Neuron (in vitro differentiated cells): ENCODE results near the gene TCOF1.

Experiments used
- H2AFZ ChIP-seq: one replicate; pipeline ENCODE4 v1.6.1; 2013; ENCODE audit warnings: low read depth, mild to moderate bottlenecking, inconsistent platforms, low read length, moderate library complexity
- H3K27me3 ChIP-seq: one replicate; pipeline ENCODE4 v1.6.1; 2013; ENCODE audit warnings: low read length; ENCODE audit not compliant: insufficient read depth
- H3K36me3 ChIP-seq: one replicate; pipeline ENCODE4 v1.6.1; 2013; ENCODE audit warnings: low read length; ENCODE audit not compliant: insufficient read depth
- H3K4me1 ChIP-seq: one replicate; pipeline ENCODE4 v1.6.1; 2013; ENCODE audit warnings: low read length; ENCODE audit not compliant: insufficient read depth
- H3K4me3 ChIP-seq: 2 replicates; pipeline ENCODE4 v1.5.1; 2013; ENCODE audit warnings: mild to moderate bottlenecking, low read length, moderate library complexity
- H3K9me3 ChIP-seq: one replicate; pipeline ENCODE4 v1.6.1; 2013; ENCODE audit warnings: low read length

TCOF1 gene

DNA sequence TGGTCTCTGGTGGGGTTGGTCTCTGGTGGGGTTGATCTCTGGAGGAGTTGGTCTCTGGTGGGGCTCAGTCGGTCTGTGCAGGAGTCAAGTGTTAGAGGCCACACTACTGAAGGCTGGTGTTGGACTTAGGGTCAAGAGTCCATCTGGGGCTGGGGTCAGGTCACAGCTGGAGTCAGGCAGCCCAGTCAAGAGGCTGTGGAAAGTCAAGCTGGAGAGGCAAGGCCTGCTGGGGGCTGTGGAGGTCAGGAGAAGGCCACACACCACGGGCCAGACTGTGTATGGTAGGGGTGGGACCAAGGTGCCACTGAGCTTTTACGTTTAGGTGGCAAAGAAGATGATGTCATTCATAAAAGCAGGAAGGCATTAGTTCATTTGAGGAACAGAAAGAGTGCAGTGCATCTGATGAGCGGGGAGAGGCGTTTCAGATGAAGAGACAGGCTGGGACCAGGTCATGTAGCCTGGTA, 71.9 kb downstream of the TCOF1 start:
- Histone ChIP-seq H2AFZ (no peak overlapping the region), H3K27me3 (no peaks in the 10 kb centered on the region), H3K4me1 (peaks cover 4% of the 10 kb centered on the region), H3K36me3 (no peaks in the 10 kb centered on the region), H3K4me3 (no peak overlapping the region), H3K9me3 (no peaks in the 10 kb centered on the region)

DNA sequence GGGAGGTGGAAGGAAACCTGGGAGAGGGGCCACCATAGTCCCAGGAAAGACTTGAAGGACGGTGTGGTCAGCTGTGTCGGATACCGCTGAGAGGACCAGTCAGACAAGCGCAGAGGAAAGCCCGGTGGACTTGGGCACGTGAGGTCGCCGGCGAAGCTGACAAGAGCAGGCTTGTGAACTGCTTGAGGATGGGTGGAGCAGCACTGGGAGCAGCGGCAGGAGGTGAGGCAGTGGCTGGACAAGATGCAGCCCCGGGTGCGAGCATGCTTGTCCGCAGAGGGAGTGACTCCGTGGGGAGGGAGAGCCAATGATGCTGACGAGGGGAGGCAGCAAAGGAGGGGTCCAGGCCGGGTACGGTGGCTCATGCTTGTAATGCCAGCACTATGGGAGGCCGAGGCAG, 73.6 kb downstream of the TCOF1 start:
- H2AFZ ChIP-seq, result no peak overlapping the region
- H3K4me1 ChIP-seq, result peaks cover 4% of the 10 kb centered on the region
- no peaks in the 10 kb centered on the region for H3K27me3 ChIP-seq
- H3K36me3 ChIP-seq, result no peaks in the 10 kb centered on the region
- H3K4me3 ChIP-seq, result no peak overlapping the region
- no peaks in the 10 kb centered on the region for H3K9me3 ChIP-seq

- H3K27me3 ChIP-seq, result no peaks in the 10 kb centered on the region
- no peak overlapping the region for H2AFZ ChIP-seq
- no peak overlapping the region for H3K4me3 ChIP-seq
- peaks cover 4% of the 10 kb centered on the region for H3K4me1 ChIP-seq
- no peaks in the 10 kb centered on the region for H3K36me3 ChIP-seq
- no peaks in the 10 kb centered on the region for H3K9me3 ChIP-seq
Observed at GRCh38 chr5:150431574-150431973, 74.1 kb downstream of the TCOF1 start.

DNA sequence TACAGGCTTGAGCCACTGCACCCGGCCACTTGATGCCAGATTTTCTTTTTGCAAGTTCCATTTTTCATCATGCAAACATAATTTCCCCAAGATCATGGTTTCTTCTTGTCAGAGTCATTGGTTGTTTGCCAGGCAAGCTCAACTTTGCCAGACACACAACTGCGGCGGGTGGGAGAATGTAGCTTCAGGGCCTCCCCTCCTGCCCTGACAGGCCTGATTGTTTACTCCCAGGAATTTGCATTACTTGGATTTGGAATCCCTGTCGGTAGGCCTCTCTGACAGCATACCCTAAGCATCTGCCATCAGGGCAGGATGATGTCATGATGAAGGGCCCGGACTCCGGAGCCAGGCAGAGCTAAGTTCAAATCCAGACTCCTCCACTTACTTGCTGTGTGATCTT, 77.0 kb downstream of the TCOF1 start:
- Histone ChIP-seq H3K4me1 (no peaks in the 10 kb centered on the region), H3K27me3 (no peaks in the 10 kb centered on the region), H3K4me3 (no peak overlapping the region), H3K9me3 (no peaks in the 10 kb centered on the region), H2AFZ (no peak overlapping the region), H3K36me3 (no peaks in the 10 kb centered on the region)

DNA sequence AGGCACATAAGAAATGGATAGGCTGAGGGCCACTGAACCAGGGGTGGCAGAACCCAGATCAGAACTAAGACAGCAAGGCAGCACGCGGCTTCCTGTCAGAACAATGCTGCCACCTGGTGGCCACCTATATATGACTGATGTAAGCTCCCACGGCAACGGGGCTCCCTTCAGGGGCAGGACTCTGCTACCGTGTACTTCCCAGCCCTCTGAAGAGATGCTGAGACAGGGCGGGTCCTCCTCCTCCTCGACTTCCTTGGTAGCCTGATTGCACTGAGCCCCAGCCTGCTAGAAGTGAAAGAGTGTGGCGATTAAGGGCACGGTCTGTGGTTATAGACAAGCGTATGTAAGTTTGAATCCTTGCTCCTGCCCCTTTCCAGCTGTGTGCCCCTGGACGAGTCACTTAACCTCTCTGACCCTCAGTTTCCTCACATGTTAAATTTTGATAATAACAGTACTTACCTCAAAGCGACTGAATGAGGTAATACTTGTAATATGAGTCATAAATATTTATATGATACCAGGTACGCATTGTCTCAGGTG, 78.7 kb downstream of the TCOF1 start:
- Histone ChIP-seq H2AFZ (no peak overlapping the region), H3K4me3 (no peak overlapping the region), H3K4me1 (no peaks in the 10 kb centered on the region), H3K9me3 (no peaks in the 10 kb centered on the region), H3K27me3 (no peaks in the 10 kb centered on the region), H3K36me3 (no peaks in the 10 kb centered on the region)

DNA sequence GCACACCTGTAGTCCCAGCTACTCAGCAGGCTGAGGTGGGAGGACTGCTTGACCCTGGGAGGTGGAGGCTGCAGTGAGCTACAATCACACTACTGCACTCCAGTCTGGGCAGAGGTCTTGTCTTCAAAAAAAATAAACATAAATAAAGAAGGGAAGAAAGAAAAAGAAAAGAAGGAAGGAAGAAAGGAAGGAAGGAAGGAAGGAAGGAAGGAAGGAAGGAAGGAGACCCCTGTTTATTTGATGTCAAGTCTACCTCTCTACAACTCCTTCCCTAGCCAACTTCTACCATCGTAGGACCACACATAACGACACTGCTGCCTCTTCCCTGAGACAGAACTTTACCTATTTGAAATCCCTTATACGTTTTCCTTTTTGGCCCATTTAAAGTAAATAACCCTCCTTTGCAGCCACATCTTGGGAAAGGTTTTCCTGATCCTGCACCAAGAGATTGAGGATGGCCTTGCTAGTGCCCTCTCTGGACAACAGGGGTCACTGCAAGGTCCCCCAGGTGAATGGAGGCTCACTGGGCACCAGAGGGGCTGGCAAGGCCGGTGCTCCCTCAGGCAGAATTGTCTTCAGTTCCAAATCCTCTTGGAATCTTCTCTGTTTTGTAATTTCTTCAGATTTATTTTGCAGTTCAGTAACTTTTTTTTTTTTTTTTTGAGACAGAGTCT, 81.5 kb downstream of the TCOF1 start:
- no peaks in the 10 kb centered on the region for H3K27me3 ChIP-seq
- H2AFZ ChIP-seq, result no peak overlapping the region
- H3K4me3 ChIP-seq, result no peak overlapping the region
- no peaks in the 10 kb centered on the region for H3K4me1 ChIP-seq
- H3K9me3 ChIP-seq, result no peaks in the 10 kb centered on the region
- H3K36me3 ChIP-seq, result peaks cover 7% of the 10 kb centered on the region

DNA sequence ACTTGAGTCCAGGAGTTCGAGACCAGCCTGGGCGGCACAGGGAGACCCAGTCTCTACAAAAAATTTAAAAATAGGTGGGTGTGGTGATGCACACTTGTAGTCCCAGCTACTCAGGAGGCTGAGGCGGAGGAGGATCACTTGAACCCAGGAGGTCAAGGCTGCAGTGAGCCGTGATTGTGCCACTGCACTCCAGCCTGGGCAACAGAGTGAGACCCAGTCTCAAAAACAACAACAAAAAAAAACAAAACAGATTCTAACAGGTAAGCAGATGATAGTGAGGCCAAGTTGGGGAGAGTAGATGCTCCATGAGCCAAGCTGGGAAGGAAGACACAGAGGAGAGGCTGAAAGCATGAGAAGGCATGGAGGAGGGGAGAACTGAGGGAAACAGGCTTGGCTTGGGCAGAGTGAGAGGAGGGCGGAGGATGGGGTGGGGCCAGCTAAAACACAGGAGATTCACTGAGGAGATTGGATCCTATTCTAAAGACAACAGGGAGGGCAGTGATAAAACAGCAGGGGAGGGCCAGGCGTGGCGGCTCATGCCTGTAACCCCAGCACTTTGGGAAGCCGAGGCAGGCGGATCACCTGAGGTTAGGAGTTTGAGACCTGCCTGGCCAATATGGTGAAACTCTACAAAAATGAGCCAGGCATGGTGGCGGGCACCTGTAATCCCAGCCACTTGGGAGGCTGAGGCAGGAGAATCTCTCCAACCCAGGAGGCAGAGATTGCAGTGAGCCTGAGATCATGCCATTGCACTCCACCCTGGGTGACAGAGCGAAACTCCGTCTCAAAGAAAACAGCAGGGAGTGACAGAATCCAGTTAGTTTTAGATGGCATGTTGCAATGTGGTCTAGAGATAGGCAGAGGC, 83.7 kb downstream of the TCOF1 start:
- Histone ChIP-seq H3K27me3 (no peaks in the 10 kb centered on the region), H3K9me3 (no peaks in the 10 kb centered on the region), H3K4me3 (no peak overlapping the region), H3K4me1 (no peaks in the 10 kb centered on the region), H3K36me3 (peaks cover 29% of the 10 kb centered on the region), H2AFZ (no peak overlapping the region)

DNA sequence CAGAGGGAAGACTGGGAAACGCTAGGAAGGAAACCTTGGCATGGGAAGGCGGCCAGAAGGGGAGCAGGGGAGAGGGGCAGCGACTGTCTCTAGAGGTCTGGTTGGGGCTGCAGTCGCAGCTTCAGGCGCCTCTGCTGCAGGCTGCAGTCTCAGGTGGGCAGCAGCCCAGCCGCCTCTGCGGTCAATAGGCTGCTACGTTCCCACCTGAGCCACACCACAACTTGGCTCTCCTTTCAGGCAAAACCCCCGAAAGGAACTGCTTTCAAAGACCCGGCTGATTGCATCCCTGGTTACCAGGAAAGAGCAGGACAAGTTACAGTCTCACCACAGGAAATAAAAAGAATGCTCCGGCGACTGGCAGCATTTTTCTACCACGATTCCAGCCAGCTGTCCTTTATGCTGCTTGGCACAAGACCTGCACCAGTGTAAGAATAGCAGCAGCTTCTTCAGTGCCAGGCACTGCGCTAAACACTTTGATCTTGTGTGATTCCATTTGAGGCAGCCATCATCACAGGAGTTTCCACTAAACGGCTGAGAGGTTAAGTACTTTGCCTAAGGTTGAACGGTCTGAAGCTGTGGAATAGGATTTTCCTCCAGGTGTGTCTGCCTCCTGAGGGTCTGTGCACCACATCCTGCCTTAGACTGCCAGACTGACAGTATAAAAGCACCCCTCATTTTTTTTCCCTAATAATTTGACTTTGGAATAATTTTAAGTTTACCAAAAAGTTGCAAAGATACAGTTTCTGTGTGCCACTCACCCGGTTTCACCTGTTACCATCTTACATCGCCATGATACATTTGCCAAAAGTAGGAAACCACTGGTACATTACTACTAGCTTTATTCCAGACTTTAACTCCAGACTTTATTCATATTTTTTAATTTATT, 84.6 kb downstream of the TCOF1 start:
- Histone ChIP-seq H3K27me3 (no peaks in the 10 kb centered on the region), H3K36me3 (peaks cover 38% of the 10 kb centered on the region), H3K9me3 (no peaks in the 10 kb centered on the region), H3K4me3 (no peak overlapping the region), H3K4me1 (no peaks in the 10 kb centered on the region), H2AFZ (no peak overlapping the region)

GRCh38 chr5:150442699-150443080, 85.2 kb downstream of the TCOF1 start:
- no peaks in the 10 kb centered on the region for H3K27me3 ChIP-seq
- H2AFZ ChIP-seq, result no peak overlapping the region
- no peak overlapping the region for H3K4me3 ChIP-seq
- peaks cover 6% of the 10 kb centered on the region for H3K4me1 ChIP-seq
- H3K9me3 ChIP-seq, result no peaks in the 10 kb centered on the region
- H3K36me3 ChIP-seq, result peaks cover 44% of the 10 kb centered on the region

DNA sequence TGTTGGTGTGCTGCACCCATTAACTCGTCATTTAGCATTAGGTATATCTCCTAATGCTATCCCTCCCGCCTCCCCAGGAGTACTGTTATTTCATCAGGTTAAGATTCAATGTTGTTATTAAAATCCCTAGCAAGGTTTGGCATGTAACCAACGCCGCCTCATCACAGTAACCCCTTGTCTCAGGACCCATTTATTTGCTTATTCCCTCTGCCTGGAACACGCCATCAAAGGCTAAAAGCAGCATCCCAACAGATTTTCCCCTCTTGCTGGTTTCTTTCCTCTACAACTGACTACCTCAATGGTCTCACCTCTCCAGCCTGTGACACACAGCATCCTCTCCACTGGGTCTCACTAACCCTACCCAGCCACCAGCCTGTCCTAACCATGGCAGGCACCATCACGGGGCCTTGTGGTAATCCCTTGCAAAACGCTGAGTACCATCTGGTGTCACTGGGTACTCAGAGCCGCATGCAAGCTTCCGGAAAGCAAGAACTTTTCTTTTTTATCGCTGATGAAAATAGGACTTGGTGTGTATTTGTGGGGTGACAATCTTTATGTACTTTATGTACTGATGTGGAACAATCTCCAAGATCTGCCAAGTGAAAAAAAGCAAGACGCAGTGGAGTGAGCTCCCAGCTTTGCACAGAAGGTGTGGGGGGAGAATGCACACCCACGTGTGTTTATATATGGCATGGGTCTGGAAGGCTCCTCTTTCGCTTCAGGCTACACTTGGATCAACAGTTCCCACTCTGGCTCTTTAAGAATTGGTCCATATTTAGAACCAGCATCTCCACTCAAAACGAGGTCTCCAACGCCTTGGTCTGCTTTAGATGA, 86.0 kb downstream of the TCOF1 start:
- no peaks in the 10 kb centered on the region for H3K9me3 ChIP-seq
- no peak overlapping the region for H3K4me3 ChIP-seq
- peaks cover 48% of the 10 kb centered on the region for H3K36me3 ChIP-seq
- H2AFZ ChIP-seq, result no peak overlapping the region
- H3K4me1 ChIP-seq, result peaks cover 14% of the 10 kb centered on the region
- no peaks in the 10 kb centered on the region for H3K27me3 ChIP-seq

- Histone ChIP-seq H3K36me3 (peaks cover 48% of the 10 kb centered on the region), H3K4me1 (peaks cover 17% of the 10 kb centered on the region)
Observed at GRCh38 chr5:150444770-150445169, 87.3 kb downstream of the TCOF1 start.

DNA sequence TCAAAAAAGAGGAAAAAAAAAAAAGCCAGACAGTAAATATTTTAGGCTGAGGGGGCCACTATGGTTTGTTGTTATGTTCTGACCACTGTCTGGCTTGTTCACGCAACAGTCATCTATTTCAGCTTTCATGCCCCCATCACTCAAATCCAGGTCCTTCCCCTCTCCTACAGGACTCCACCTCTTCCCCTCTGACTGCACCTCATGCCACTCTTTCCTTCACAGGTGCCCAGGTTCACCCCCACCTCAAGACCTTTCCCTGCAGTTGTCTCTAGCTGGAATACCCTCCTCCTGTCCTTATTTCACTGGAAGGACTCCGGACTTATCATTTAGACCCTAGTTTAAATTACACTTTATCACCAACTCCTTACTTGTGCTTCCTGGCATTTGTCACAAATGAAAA, 88.6 kb downstream of the TCOF1 start:
- no peak overlapping the region for H3K4me3 ChIP-seq
- H3K9me3 ChIP-seq, result peaks cover 5% of the 10 kb centered on the region
- no peaks in the 10 kb centered on the region for H3K27me3 ChIP-seq
- peaks cover 48% of the 10 kb centered on the region for H3K36me3 ChIP-seq
- H2AFZ ChIP-seq, result no peak overlapping the region
- peaks cover 17% of the 10 kb centered on the region for H3K4me1 ChIP-seq

More at GRCh38 chr5:150444770-150445169, 87.3 kb downstream of the TCOF1 start:
- no peak overlapping the region for H3K4me3 ChIP-seq
- H3K9me3 ChIP-seq, result no peaks in the 10 kb centered on the region
- H3K27me3 ChIP-seq, result no peaks in the 10 kb centered on the region
- H2AFZ ChIP-seq, result no peak overlapping the region
